Esophagus squamous epithelium (tissue), 5 donors: Measurements from ENCODE around the gene IGDCC3. TPM values are rescaled to one million over a fixed set of nuclear protein-coding genes. Genes with fewer than 3 reads are reported as not detected.

ENCODE experiments used
- DNase-seq: peaks from one replicate; lab custom pipeline; 2025; lab: John Stamatoyannopoulos, UW
- H3K27ac ChIP-seq, 4 donors: fragments of 200-600 bp; sonication (generic); one replicate each; pipeline ENCODE4 v1.5.1; 2016 to 2019; ENCODE audit warnings: mild to moderate bottlenecking in 1 of 4
- H3K27me3 ChIP-seq, 4 donors: fragments of 200-600 bp; sonication (generic); 1 replicate in 3 of 4; 2 replicates in 1 of 4; pipeline versions ENCODE4 v1.5.1 to v1.6.0; 2017 to 2021; ENCODE audit warnings: antibody characterized with exemption in 1 of 4
- H3K36me3 ChIP-seq, 3 donors: fragments of 200-600 bp; sonication (generic); one replicate each; pipeline ENCODE4 v1.5.1; 2016 to 2019
- H3K4me1 ChIP-seq, 3 donors: fragments of 200-600 bp; sonication (generic); one replicate each; pipeline ENCODE4 v1.5.1; 2017 to 2019
- H3K4me3 ChIP-seq, 4 donors: fragments of 200-600 bp; sonication (generic); 1 replicate in 3 of 4; 2 replicates in 1 of 4; pipeline ENCODE4 v1.5.1; 2016 to 2019; ENCODE audit warnings: mild to moderate bottlenecking in 2 of 4, moderate library complexity in 1 of 4
- H3K9me3 ChIP-seq, 3 donors: fragments of 200-600 bp; sonication (generic); one replicate each; pipeline ENCODE4 v1.5.1; 2016 to 2019
- POLR2A ChIP-seq, 4 donors: fragments of 450-650 bp; IDR thresholded peaks; one replicate each; pipeline ENCODE4 v1.6.1; 2017; ENCODE audit warnings: antibody characterized with exemption in 4 of 4, mild to moderate bottlenecking in 4 of 4, moderate library complexity in 3 of 4
- WGBS, 2 donors: methylation state at CpG; one replicate each; pipeline ENCODE4 v1.1.5; 2018; 5-methylcytosine and 5-hydroxymethylcytosine counted together
- intact Hi-C: fragments of 100-400 bp; cut with DNase I; formaldehyde crosslinking; loops from one replicate; pipeline ENCODE4 v1.15.0; 2022
- total RNA-seq, 4 donors: library from RNA; depleted of rRNA; stranded (reverse); fragments of >200 nt; gene quantifications; one replicate each; pipeline ENCODE4 v1.1.0, GENCODE V29; 2016
- TF ChIP-seq, protein P1 (sequence below), 6 experiments: fragments of 450-650 bp in 4 of 6; fragments of 200-600 bp in 2 of 6; sonication (generic) in 2 of 6; IDR thresholded peaks; one replicate each; pipeline ENCODE4 v1.5.1; 2016 to 2019; ENCODE audit warnings: antibody characterized with exemption in 6 of 6, mild to moderate bottlenecking in 4 of 6, moderate library complexity in 4 of 6
- donor health status: DM: yes; HTN: yes; CAD: no.

The IGDCC3 gene
- total RNA-seq, 4 donors from 2014 or later, result not detected

DNA sequence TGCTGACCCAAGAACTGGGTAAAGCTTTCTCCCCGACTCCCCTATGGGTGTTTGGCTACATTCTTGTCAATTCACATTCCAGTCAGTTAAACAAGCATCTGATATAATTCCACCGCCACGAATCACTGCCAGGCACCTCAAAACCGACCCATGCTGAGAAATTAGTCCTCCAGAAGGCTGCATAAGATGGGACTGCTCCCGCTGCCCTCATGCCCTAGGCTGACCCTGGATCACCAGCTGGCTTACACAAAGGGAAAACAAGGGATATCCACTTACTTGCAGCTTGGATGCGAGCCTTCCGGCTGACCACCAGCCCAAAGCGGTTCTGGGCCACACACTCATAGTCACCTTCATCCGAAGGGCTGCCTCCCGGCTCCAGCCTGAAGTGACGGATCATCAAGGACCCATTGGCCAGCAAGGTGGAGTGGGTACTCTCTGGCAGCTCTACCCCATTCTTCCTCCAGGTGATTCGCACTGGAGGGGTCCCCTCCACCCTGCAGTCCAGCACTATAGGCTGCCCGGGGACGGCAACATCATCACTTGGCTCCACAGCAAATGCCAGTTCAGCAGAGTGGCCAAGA is 2.9 kb downstream of the IGDCC3 start:
- H3K4me3 ChIP-seq, result no peak overlapping the region
- TF ChIP-seq POLR2A (IDR thresholded peaks at IDR 0.05), result no peak
- TF ChIP-seq, protein P1, sequence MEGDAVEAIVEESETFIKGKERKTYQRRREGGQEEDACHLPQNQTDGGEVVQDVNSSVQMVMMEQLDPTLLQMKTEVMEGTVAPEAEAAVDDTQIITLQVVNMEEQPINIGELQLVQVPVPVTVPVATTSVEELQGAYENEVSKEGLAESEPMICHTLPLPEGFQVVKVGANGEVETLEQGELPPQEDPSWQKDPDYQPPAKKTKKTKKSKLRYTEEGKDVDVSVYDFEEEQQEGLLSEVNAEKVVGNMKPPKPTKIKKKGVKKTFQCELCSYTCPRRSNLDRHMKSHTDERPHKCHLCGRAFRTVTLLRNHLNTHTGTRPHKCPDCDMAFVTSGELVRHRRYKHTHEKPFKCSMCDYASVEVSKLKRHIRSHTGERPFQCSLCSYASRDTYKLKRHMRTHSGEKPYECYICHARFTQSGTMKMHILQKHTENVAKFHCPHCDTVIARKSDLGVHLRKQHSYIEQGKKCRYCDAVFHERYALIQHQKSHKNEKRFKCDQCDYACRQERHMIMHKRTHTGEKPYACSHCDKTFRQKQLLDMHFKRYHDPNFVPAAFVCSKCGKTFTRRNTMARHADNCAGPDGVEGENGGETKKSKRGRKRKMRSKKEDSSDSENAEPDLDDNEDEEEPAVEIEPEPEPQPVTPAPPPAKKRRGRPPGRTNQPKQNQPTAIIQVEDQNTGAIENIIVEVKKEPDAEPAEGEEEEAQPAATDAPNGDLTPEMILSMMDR (IDR thresholded peaks at IDR 0.05), result no peak
- H3K27ac ChIP-seq, result no peak overlapping the region
- intact Hi-C loops, result no loop called here
- H3K27me3 ChIP-seq, result peaks cover 6 to 91% (median 9%) of the 10 kb centered on the region in 4 donors
- no peaks in the 10 kb centered on the region for H3K36me3 ChIP-seq
- no peaks in the 10 kb centered on the region for H3K9me3 ChIP-seq
- 80 to 81% methylated on average over 10 to 11 of the region's 14 CpGs for WGBS, 2 donors
- H3K4me1 ChIP-seq, result peaks cover 8 to 25% (median 14%) of the 10 kb centered on the region in 3 donors
- no peak for DNase-seq

DNA sequence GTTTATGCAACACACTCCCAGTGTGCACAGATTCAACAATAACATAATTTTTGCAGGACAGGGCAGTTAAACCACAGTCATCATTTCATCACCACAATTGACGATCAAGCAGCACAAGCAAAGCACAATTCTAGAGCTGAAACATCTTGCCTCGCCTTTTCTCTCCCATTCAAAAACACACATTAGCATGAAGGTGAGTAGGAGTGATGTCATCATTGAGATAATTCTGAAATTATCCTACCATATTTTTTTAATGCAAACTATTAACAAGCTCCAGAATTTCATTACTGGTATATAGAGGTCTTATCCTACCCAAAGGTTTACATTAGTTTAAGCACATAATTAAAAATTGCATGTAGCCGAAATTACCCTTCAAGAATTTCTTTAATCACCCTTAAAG is 3.5 kb downstream of the IGDCC3 start:
- no peak for TF ChIP-seq POLR2A (IDR thresholded peaks at IDR 0.05)
- TF ChIP-seq, protein P1 (IDR thresholded peaks at IDR 0.05), result no peak
- no peak overlapping the region for H3K27ac ChIP-seq
- intact Hi-C loops, result no loop called here
- peaks cover 8 to 25% (median 14%) of the 10 kb centered on the region in 3 donors for H3K4me1 ChIP-seq
- H3K4me3 ChIP-seq, result no peak overlapping the region
- 55 to 65% methylated on average over 3 of the region's 3 CpGs for WGBS, 2 donors
- no peaks in the 10 kb centered on the region for H3K36me3 ChIP-seq
- DNase-seq, result no peak
- peaks cover 6 to 85% (median 9%) of the 10 kb centered on the region in 4 donors for H3K27me3 ChIP-seq
- no peaks in the 10 kb centered on the region for H3K9me3 ChIP-seq

DNA sequence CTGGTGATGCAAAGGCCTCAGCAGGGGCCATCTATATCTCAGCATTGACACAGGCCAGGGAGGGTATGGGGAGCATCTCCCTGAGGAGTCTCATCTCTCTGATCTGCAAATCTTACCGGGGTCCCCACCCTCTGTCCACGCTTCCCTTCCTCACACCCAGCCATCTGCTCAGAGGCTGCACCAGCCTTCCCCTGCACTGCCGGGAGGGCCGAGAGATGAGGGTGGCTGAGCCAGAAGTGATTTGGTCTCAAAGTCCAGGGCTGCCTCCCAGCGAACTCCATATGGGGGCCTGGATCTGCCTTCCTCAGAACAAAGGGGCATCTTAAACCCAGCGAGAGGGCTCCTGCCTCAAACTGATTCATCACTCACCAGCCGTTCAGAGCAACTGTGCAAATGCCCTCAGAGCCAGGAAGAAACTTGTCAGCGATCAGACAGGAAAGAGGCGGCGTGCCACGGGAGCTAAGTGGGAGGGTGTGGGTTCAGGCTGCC is 4.6 kb downstream of the IGDCC3 start:
- no peak overlapping the region for H3K4me3 ChIP-seq
- H3K27ac ChIP-seq, result no peak overlapping the region
- H3K27me3 ChIP-seq, result peaks cover 5 to 74% (median 7%) of the 10 kb centered on the region in 4 donors
- intact Hi-C loops, result no loop called here
- H3K4me1 ChIP-seq, result peaks cover 6 to 22% (median 14%) of the 10 kb centered on the region in 3 donors
- no peak for DNase-seq
- TF ChIP-seq, protein P1 (IDR thresholded peaks at IDR 0.05), result no peak
- TF ChIP-seq POLR2A (IDR thresholded peaks at IDR 0.05), result no peak
- WGBS, 2 donors, result 45 to 65% methylated on average over 8 to 9 of the region's 11 CpGs
- H3K9me3 ChIP-seq, result no peaks in the 10 kb centered on the region
- H3K36me3 ChIP-seq, result no peaks in the 10 kb centered on the region

DNA sequence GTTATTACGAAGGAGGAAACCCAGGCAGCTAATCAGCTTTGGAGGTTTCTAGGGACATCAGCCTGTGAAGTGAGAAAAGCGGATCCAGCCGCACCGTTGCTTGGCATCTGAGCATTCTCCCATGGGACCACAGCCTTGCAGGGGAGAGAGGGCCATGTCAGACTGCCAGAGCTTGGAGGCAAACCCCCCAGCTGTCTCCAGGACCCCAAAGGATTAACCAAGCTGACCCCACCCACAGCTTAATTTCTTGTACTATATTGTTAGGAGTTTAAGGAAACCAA is 5.1 kb downstream of the IGDCC3 start:
- Histone ChIP-seq H3K27me3 (peaks cover 0 to 69% (median 7%) of the 10 kb centered on the region in 4 donors), H3K36me3 (no peaks in the 10 kb centered on the region), H3K4me1 (peaks cover under 1 to 17% (median 11%) of the 10 kb centered on the region in 3 donors), H3K9me3 (no peaks in the 10 kb centered on the region), H3K4me3 (no peak overlapping the region), H3K27ac (no peak overlapping the region)
- 79 to 89% methylated on average over 2 of the region's 4 CpGs for WGBS, 2 donors
- no peak for DNase-seq
- intact Hi-C loops, result no loop called here
- TF ChIP-seq POLR2A (IDR thresholded peaks at IDR 0.05), result no peak
- TF ChIP-seq, protein P1 (IDR thresholded peaks at IDR 0.05), result no peak

DNA sequence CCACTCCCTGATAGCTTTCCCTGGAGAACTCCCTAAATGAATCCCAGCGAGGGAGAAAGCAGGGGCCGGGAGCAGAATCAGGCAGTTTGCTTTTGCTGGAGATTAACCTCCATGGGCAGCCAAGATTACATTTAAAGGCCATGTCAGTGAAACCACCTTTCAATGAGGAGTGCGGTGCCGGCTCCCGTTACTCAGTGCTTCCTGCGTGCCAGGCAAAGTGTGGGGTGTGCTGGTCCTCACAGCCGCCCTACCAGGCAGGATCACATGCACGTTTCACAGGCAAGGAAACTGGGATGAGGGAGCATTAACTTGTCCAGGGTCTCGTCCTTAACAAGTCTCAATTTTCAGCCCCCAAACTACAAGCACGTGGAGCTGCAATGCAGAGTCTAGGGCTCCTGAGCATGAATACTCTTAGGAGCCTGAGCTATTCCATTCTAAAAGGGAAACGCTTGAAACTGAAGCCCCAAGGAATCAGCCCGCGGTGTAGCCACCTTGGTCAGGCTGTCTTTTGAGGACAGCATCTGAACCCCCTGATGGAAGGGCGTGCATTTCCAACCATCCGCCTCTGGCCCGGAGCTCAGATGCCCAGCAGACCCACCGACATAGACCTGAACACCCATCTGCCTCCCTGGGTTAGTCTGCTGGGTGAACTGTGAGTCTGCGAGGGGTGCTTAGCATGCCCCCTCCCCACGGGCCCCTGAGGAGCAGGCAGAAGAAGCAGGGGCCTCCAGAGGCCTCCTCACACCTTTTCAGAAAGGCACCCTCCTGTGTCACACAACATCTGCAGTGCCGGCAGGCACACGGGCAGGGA is 5.6 kb downstream of the IGDCC3 start:
- Histone ChIP-seq H3K9me3 (no peaks in the 10 kb centered on the region), H3K27me3 (peaks cover 0 to 63% (median 7%) of the 10 kb centered on the region in 4 donors), H3K36me3 (no peaks in the 10 kb centered on the region), H3K4me3 (no peak overlapping the region), H3K27ac (no peak overlapping the region), H3K4me1 (peaks cover 0 to 13% (median 10%) of the 10 kb centered on the region in 3 donors)
- intact Hi-C loops, result no loop called here
- DNase-seq, result no peak
- 68 to 93% methylated on average over 9 to 14 of the region's 21 CpGs for WGBS, 2 donors
- TF ChIP-seq, protein P1 (IDR thresholded peaks at IDR 0.05), result no peak
- no peak for TF ChIP-seq POLR2A (IDR thresholded peaks at IDR 0.05)
